HG02642 (cell line): Measurements from ENCODE around the gene FANCF.
"Not testable (repeated sequence)": the region's sequence is repeated elsewhere in the genome, so short reads cannot be mapped to it uniquely, and the experiment has no call there.

Experiments
- ATAC-seq: cut with Tn5 transposase; IDR thresholded peaks from one replicate; pipeline ENCODE4 v1.9.1; 2021; ENCODE audit warnings: mild to moderate bottlenecking; ENCODE audit not compliant: unreplicated experiment, poor library complexity

FANCF gene

DNA sequence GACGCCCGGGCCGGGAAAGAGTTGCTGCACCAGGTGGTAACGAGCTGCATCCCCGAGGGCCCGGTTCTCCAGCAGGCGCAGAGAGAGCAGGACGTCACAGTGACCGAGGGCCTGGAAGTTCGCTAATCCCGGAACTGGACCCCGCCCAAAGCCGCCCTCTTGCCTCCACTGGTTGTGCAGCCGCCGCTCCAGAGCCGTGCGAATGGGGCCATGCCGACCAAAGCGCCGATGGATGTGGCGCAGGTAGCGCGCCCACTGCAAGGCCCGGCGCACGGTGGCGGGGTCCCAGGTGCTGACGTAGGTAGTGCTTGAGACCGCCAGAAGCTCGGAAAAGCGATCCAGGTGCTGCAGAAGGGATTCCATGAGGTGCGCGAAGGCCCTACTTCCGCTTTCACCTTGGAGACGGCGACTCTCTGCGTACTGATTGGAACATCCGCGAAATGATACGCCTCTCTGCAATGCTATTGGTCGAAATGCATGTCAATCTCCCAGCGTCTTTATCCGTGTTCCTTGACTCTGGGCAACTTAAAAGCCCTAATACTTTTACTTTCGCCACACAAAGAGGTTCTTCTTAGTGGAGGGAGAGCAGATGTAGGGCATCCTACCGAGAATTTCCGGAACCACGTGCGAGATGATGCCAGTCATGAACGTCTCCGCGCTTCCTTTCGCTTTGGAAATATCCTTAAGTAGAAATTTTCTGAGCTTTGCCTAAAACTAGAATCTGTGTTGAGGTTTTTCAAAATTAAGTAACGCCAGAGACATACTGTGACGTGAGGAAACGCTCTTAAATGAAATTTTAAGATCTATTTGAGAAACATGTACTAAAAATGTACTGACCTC, at the start of gene FANCF:
Gene FANCF, minus strand, starts transcription at position 376 of the 840 bp plus-strand sequence. Its CDS starts 13 bp downstream, at position 363.
- ATAC-seq: peak; percentile 97

DNA sequence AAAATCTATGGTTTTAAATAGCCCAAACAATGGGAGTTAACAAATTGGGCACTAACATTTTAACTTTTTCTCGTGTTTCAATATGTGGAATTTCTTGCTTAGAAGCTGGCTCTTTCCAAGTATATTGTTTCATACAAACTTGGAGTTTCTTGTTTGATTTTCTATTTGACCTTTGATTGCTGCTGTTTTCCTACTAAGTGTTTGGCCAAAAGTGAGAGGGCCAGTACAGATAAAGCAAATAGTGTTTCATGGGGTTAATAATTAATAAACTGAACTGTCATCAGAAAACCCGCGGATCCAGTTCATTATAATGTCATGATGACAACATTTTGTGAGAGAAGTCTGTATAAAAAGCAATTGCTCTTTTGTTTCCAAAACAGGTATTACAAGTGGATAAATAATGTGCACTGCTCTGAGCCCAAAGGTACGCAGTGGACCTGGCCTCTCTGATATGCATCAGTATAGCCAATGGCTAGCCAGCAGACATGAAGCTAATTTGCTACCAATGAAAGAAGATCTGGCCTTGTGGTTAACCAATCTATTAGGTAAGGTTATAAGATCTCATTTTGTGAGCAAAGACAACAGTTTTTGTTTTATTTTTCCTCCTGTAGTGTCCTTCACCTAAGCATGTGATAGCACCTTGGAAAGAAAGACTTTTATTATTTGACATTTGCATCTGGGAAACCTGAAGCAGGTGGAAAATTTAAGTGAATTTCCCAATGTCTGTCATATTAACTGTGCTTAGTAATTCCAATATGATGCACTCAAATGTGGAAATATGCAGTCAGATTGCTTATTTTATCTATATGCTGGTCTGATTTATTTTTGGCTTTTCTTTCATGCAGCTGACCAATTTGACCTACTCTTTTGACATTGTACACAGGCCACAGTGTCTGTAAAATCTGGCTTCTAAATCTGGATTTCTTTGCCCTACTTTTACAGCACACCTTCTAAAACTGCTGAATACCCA, 49.1 kb upstream of the FANCF start:
- no peak for ATAC-seq

GRCh38 chr11:22671751-22672150, 46.1 kb upstream of the FANCF start:
- ATAC-seq: no peak

- ATAC-seq: no peak
Observed at GRCh38 chr11:22670830-22671229, 45.2 kb upstream of the FANCF start.

GRCh38 chr11:22669368-22669767, 43.7 kb upstream of the FANCF start:
- no peak for ATAC-seq

DNA sequence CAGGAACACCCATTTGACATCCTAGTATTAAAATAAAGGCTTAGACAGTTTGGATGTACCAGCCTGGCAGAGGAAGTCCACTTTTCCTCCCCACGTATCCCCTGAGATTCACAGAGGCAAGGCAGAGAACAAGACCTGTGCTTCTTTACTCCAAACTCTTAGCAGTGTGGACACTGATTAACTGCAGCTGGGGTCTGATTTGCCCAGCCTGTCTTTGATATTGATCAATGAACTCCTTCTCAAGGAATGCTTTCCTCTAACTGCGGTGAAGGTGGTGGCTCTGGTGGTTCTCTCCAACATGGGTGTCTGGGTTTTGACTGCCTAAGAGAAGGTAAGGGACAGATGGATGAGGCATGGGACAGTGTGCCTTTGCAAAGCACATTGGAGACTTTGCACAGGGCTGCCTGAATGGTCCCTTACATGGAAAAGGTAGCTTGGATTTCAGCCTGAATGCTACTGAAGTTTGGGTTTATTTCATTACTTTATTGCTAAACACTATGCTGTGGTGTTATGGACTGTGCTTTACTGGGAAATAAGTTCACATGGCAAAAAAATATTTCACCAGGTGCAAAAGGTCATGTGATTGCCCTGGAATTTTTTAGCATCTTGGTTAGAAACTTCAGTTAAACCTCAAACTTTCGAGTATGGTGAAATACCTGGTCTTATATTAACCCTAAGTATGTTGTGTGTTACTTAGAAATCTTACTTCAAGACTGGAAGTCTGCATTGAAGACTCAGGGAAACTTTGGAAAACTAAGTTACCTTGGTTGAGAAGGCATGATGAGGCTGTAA, 42.6 kb upstream of the FANCF start:
- no peak for ATAC-seq

- peak; percentile 69 for ATAC-seq
Observed at GRCh38 chr11:22666688-22667439, 41.2 kb upstream of the FANCF start.

DNA sequence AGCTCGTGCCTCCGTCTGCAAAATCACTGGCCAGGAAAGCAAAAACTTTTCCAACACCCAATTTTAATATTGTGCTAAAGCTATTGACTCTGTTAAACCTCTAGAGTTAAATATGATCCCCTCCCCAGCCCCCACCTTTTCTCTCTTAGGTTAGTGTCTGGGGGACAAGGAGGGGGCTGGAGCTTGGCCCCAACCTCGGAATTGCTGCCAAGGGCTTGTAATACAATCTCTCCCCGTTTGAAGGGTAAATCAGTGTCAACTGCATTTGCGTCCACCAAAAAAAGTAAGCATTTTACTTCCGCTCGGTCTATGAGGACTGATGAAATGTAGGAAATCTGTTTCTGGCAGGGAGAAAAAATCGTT, 40.7 kb upstream of the FANCF start, which contains the start of gene GAS2:
Gene GAS2, plus strand, starts transcription at position 287 of the 363 bp plus-strand sequence. CDS start 8,259 bp downstream, outside the sequence.
- ATAC-seq: peak; percentile 16

DNA sequence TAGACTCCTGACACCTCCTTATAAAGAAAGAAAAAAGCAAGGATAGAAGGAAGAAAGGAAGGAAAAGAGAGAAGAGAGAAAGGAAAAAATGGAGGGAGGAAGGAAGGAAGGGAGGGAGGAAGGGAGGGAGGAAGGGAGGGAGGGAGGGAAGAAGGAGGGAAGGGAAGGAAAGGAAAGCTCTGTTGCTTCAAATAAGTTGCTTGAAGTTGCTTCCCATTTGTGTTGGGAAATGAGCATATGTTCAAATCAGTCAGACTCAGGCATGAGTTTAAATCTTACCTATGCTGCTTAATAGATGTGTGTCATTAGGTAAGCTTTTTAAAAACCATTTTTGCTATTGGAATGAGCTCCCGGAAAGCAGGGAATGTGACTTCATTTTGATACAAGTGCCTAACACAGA, 34.2 kb upstream of the FANCF start:
- ATAC-seq: no peak

GRCh38 chr11:22657101-22657694, 31.6 kb upstream of the FANCF start:
- ATAC-seq: peak; percentile 96

DNA sequence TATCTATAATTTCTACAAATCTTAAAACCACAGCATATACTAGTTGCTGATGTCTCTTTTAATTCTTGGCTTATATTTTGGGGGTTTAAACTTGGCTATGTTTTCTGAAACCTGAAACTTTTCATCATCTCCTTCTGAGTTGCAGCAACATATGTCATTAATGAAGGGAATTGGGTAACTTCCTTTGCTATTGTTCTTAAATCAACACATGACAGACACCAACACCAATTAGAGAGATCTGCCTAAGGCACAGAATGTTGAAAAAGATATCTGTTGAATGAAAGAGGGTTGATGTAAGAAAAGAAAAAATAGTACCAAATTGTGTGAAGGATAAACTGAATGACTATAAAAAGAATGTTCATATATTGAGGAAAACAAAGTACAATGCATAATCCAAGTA, 30.5 kb upstream of the FANCF start:
- no peak for ATAC-seq

- ATAC-seq: not testable (repeated sequence)
Observed at GRCh38 chr11:22652346-22652745, 26.7 kb upstream of the FANCF start.

DNA sequence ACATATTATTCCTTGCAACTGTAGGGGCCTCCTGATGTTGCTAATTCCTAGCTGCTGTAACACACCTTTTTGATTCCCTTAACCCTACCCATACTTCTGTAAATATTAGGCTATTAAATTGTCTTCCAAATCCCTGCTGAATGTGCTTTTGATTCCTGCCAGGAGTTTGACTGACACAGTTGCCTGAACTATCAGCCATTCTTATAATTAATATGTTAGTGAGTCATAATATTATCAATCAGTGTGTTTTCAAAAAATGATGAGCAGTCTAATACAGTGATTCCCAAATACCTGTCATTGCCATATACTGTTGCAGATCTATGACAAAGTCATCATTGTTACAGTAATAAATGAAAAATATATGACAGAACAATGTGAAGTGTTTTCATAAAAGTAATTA, 15.9 kb upstream of the FANCF start:
- ATAC-seq: no peak

DNA sequence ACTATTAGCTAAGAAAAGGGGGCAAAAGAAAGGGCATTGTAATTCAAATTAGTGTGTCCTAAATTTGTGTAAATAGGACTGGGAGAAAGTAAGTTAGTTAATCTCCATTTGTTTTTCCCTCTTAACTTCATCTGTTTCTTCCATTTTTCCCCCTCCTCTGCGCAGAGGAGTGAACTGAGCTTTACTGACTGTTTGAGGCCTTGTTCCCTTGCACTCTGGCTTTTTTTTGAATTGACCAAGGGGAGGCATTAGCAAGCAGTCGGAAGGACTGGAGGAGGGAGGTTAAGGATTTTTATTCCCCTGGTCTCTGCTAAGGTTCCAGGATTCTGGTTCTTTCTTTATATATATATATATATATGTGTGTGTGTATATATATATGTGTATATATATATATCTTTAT, 15.2 kb upstream of the FANCF start:
- ATAC-seq: no peak

GRCh38 chr11:22635689-22636088, 10.1 kb upstream of the FANCF start:
- no peak for ATAC-seq

- no peak for ATAC-seq
Observed at GRCh38 chr11:22634897-22635629, 9.4 kb upstream of the FANCF start.

- ATAC-seq: no peak
Observed at GRCh38 chr11:22633354-22633902, 7.8 kb upstream of the FANCF start.

GRCh38 chr11:22627421-22627820, 1.8 kb upstream of the FANCF start:
- no peak for ATAC-seq
